ENCODE measurements around the gene WDR70.

DNA sequence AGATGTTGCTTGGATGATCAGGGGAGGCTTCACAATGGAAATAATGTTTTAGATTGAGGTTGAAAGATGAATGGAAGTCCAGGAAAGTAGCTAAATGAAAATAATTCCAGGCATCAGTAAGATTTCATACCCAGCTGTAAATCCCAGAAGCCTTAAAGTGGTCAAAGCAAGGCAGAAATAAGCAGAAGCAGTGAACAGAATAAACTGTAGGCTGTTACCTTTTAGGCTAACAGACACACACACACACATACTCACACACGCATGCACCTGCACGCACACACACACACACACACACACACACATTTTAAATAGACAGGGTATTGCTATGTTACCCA is 175.3 kb downstream of the WDR70 start:
- no peak for TF ChIP-seq POLR2A (IDR thresholded peaks at IDR 0.05)
- TF ChIP-seq, protein P1, sequence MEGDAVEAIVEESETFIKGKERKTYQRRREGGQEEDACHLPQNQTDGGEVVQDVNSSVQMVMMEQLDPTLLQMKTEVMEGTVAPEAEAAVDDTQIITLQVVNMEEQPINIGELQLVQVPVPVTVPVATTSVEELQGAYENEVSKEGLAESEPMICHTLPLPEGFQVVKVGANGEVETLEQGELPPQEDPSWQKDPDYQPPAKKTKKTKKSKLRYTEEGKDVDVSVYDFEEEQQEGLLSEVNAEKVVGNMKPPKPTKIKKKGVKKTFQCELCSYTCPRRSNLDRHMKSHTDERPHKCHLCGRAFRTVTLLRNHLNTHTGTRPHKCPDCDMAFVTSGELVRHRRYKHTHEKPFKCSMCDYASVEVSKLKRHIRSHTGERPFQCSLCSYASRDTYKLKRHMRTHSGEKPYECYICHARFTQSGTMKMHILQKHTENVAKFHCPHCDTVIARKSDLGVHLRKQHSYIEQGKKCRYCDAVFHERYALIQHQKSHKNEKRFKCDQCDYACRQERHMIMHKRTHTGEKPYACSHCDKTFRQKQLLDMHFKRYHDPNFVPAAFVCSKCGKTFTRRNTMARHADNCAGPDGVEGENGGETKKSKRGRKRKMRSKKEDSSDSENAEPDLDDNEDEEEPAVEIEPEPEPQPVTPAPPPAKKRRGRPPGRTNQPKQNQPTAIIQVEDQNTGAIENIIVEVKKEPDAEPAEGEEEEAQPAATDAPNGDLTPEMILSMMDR (IDR thresholded peaks at IDR 0.05) = no peak

All from Peyer's patch (tissue), 4 donors.